Ascending aorta (tissue), 2 donors: ENCODE measurements around the gene KIF16B. TPM values are rescaled to one million over a fixed set of nuclear protein-coding genes. Genes with fewer than 3 reads are reported as not detected.
"Not testable (repeated sequence)": the region's sequence is repeated elsewhere in the genome, so short reads cannot be mapped to it uniquely, and the experiment has no call there.

Experiments used
- DNase-seq, 2 donors: peaks; one replicate each; pipeline ENCODE4 v3.0.0-alpha.2; 2019; ENCODE audit warnings: low spot score in 2 of 2
- H3K27ac ChIP-seq, 2 donors: fragments of 200-600 bp; sonication (generic); one replicate each; pipeline ENCODE4 v1.5.1; 2016 to 2017; ENCODE audit warnings: mild to moderate bottlenecking in 1 of 2
- H3K27me3 ChIP-seq: fragments of 200-600 bp; sonication (generic); one replicate; pipeline ENCODE4 v1.5.1; 2017
- H3K36me3 ChIP-seq, 2 donors: fragments of 200-600 bp; sonication (generic); one replicate each; pipeline ENCODE4 v1.5.1; 2016
- H3K4me1 ChIP-seq, 2 donors: fragments of 200-600 bp; sonication (generic); one replicate each; pipeline ENCODE4 v1.5.1; 2016 to 2017; ENCODE audit warnings: mild to moderate bottlenecking in 1 of 2
- H3K4me3 ChIP-seq, 2 donors: fragments of 200-600 bp; sonication (generic); one replicate each; pipeline ENCODE4 v1.5.1; 2016 to 2017; ENCODE audit warnings: mild to moderate bottlenecking in 1 of 2
- H3K9me3 ChIP-seq, 2 donors: fragments of 200-600 bp; sonication (generic); one replicate each; pipeline ENCODE4 v1.5.1; 2016
- CTCF ChIP-seq, 3 experiments: fragments of 200-600 bp in 2 of 3; fragments of 450-650 bp in 1 of 3; sonication (generic) in 2 of 3; IDR thresholded peaks; one replicate each; pipeline ENCODE4 v1.5.1; 2016 to 2019; ENCODE audit warnings: antibody characterized with exemption in 3 of 3, mild to moderate bottlenecking in 1 of 3, moderate library complexity in 1 of 3
- intact Hi-C: fragments of 100-400 bp; cut with DNase I; formaldehyde crosslinking; loops from one replicate; pipeline ENCODE4 v1.15.1; 2023
- total RNA-seq: library from RNA; depleted of rRNA; stranded (reverse); fragments of >200 nt; gene quantifications from one replicate; pipeline ENCODE4 v1.1.0, GENCODE V29; 2016

Gene KIF16B
- total RNA-seq, 1 donor from 2014 or later: 6.3 TPM

- H3K9me3 ChIP-seq: no peaks in the 10 kb centered on the region
- TF ChIP-seq CTCF (IDR thresholded peaks at IDR 0.05): no peak
- intact Hi-C loops: no loop called here
- H3K27me3 ChIP-seq: no peaks in the 10 kb centered on the region
- H3K36me3 ChIP-seq: no peaks in the 10 kb centered on the region
- no peak for DNase-seq
- no peak overlapping the region for H3K27ac ChIP-seq
- no peaks in the 10 kb centered on the region for H3K4me1 ChIP-seq
- H3K4me3 ChIP-seq: no peak overlapping the region
Measured at GRCh38 chr20:16599257-16599656, 26.0 kb upstream of the KIF16B start.

- Histone ChIP-seq H3K4me1 (no peaks in the 10 kb centered on the region), H3K27ac (no peak overlapping the region), H3K9me3 (no peaks in the 10 kb centered on the region), H3K36me3 (no peaks in the 10 kb centered on the region), H3K4me3 (no peak overlapping the region), H3K27me3 (no peaks in the 10 kb centered on the region)
- no peak for TF ChIP-seq CTCF (IDR thresholded peaks at IDR 0.05)
- intact Hi-C loops: no loop called here
- no peak for DNase-seq
Measured at GRCh38 chr20:16596991-16597390, 23.7 kb upstream of the KIF16B start.

- H3K27me3 ChIP-seq, intact Hi-C loops, H3K4me3 ChIP-seq, H3K4me1 ChIP-seq, H3K27ac ChIP-seq, DNase-seq, H3K36me3 ChIP-seq, H3K9me3 ChIP-seq: not testable (repeated sequence)
Measured at GRCh38 chr20:16596404-16596803, 23.2 kb upstream of the KIF16B start.

- Histone ChIP-seq H3K27ac (no peak overlapping the region), H3K36me3 (no peaks in the 10 kb centered on the region), H3K4me3 (no peak overlapping the region), H3K4me1 (no peaks in the 10 kb centered on the region), H3K9me3 (no peaks in the 10 kb centered on the region), H3K27me3 (no peaks in the 10 kb centered on the region)
- intact Hi-C loops: no loop called here
- TF ChIP-seq CTCF (IDR thresholded peaks at IDR 0.05): no peak
- DNase-seq: no peak
Measured at GRCh38 chr20:16595376-16595775, 22.1 kb upstream of the KIF16B start.

- Histone ChIP-seq H3K36me3 (no peaks in the 10 kb centered on the region), H3K27ac (no peak overlapping the region), H3K27me3 (no peaks in the 10 kb centered on the region), H3K4me1 (no peaks in the 10 kb centered on the region), H3K4me3 (no peak overlapping the region), H3K9me3 (no peaks in the 10 kb centered on the region)
- no peak for TF ChIP-seq CTCF (IDR thresholded peaks at IDR 0.05)
- intact Hi-C loops: no loop called here
- DNase-seq: no peak
Measured at GRCh38 chr20:16590041-16590633, 16.9 kb upstream of the KIF16B start.

- Histone ChIP-seq H3K27ac (no peak overlapping the region), H3K9me3 (no peaks in the 10 kb centered on the region), H3K4me3 (no peak overlapping the region), H3K36me3 (no peaks in the 10 kb centered on the region), H3K27me3 (no peaks in the 10 kb centered on the region), H3K4me1 (no peaks in the 10 kb centered on the region)
- DNase-seq: no peak
- intact Hi-C loops: no loop called here
- TF ChIP-seq CTCF (IDR thresholded peaks at IDR 0.05): no peak
Measured at GRCh38 chr20:16589623-16590022, 16.4 kb upstream of the KIF16B start.
